Astrocyte of the cerebellum (primary cell): ENCODE results near the gene DUSP15.

Experiments
- DNase-seq: peaks from one replicate; pipeline ENCODE4 v3.0.0-alpha.2; 2011; ENCODE audit warnings: low read depth
- H3K4me3 ChIP-seq: 2 replicates; pipeline ENCODE4 v1.5.1; 2011; ENCODE audit warnings: mild to moderate bottlenecking, low read depth, low read length, moderate library complexity
- CTCF ChIP-seq: IDR thresholded peaks from 2 replicates; pipeline ENCODE4 v1.5.1; 2012; ENCODE audit warnings: low read length, low read depth, moderate library complexity, mild to moderate bottlenecking; ENCODE audit errors: missing control alignments
- in situ Hi-C: cut with HindIII; loops from 2 replicates; pipeline ENCODE4 v1.10.0; 2017; ENCODE audit warnings: low sequenced_read_pairs

Gene DUSP15

DNA sequence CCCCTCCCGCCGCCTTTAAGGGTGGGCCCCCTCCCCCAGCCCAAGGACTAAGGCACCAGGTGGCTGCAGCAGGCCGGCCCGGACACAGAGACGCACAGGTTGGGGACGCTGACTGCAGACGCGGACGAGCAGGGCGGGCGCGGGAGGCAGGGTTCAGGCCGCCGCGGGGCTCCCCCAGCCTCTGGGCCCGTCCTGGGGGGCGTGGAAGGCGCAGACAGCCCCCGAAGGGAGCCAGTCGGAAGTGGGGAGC is 9.3 kb downstream of the DUSP15 start:
- DNase-seq = no peak
- no peak for TF ChIP-seq CTCF
- H3K4me3 ChIP-seq = peak overlapping the region; percentile 39
- in situ Hi-C loops = no loop called here

GRCh38 chr20:31860390-31861134 is 9.8 kb downstream of the DUSP15 start:
- no peak for DNase-seq
- in situ Hi-C loops = no loop called here
- no peak for TF ChIP-seq CTCF
- H3K4me3 ChIP-seq = peak overlapping the region; percentile 39

GRCh38 chr20:31859998-31860380 is 10.3 kb downstream of the DUSP15 start:
- DNase-seq = no peak
- in situ Hi-C loops = loop anchor here (10.0 kb wide), 1 partner anchor 85 kb away; no protein-coding TSS in a partner anchor
- TF ChIP-seq CTCF = no peak
- H3K4me3 ChIP-seq = no peak overlapping the region

- in situ Hi-C loops = loop anchor here (10.0 kb wide), 1 partner anchor 85 kb away; no protein-coding TSS in a partner anchor
- DNase-seq = no peak
- no peak for TF ChIP-seq CTCF
- H3K4me3 ChIP-seq = no peak overlapping the region
Observed at GRCh38 chr20:31859266-31859997, 10.9 kb downstream of the DUSP15 start.

- in situ Hi-C loops = loop anchor here (10.0 kb wide), 1 partner anchor 86 kb away; no protein-coding TSS in a partner anchor
- no peak for TF ChIP-seq CTCF
- DNase-seq = no peak
- no peak overlapping the region for H3K4me3 ChIP-seq
Observed at GRCh38 chr20:31858760-31859083, 11.6 kb downstream of the DUSP15 start.

DNA sequence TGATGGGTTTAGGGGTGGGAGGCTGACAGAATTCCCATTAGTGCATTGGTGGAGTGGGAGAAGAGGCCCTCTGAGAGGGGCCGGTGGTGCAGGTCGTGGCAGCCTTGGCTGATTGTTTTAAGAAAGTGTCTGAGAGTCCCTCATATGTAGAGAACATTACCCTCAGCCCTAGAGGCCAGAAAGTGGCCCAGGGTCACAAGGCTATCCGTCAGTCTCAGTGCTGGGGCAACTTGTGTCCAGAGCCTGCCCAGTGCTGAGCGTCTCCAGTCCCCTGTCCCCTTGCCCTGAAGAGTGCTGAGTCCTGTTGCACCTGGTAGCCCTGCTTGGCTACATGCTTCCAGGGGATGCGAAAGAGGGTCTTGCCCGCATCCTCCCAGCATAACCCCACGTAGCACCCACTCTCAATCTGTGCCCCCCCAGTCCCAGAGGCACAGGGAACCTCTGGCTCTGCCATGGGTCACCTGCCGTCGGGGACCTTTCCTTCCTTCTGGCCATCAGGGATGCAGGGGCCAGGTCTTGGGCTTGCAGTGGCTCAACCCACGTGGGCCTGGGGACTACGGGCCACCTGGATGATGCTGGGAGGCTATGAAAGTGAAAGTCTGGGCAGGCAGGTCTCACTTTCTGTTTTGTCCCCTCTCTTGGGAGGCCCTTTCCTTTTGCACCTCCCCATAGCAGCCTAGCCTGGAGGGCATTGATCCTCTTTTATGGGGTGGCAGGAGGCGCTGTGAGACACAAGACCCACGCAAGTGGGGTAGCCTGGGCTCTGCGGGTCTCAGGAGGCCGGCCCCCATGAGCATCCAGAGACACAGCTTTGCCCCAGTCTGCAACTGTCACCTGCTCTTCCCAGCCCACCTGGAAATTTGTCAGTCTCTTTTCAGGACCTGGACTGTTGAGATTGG is 12.2 kb downstream of the DUSP15 start:
- DNase-seq = no peak
- no peak for TF ChIP-seq CTCF
- no peak overlapping the region for H3K4me3 ChIP-seq
- in situ Hi-C loops = loop anchor here (10.0 kb wide), 1 partner anchor 87 kb away; no protein-coding TSS in a partner anchor
